Gastrocnemius medialis (tissue), 4 donors: ENCODE data around the gene OTUD3. TPM values are rescaled to one million over a fixed set of nuclear protein-coding genes. Genes with fewer than 3 reads are reported as not detected.
"Not testable (repeated sequence)": the region's sequence is repeated elsewhere in the genome, so short reads cannot be mapped to it uniquely, and the experiment has no call there.

Experiments
- ATAC-seq, 2 donors: fragments of 150-250 bp; one replicate each; pipeline ENCODE4 v1.9.1; 2016
- DNase-seq, 2 donors: peaks; one replicate each; pipeline ENCODE4 v3.0.0-alpha.2; 2019
- H3K27ac ChIP-seq, 4 donors: fragments of 200-600 bp; sonication (generic); 1 replicate in 1 of 4; 2 replicates in 3 of 4; pipeline ENCODE4 v1.5.1; 2016 to 2018; ENCODE audit warnings: mild to moderate bottlenecking in 2 of 4, moderate library complexity in 1 of 4
- H3K27me3 ChIP-seq, 3 donors: fragments of 200-600 bp; sonication (generic) in 2 of 3; 1 replicate in 1 of 3; 2 replicates in 2 of 3; pipeline versions ENCODE4 v1.5.1 to v1.6.0; 2016 to 2019; ENCODE audit warnings: mild to moderate bottlenecking in 1 of 3, moderate library complexity in 1 of 3
- H3K36me3 ChIP-seq, 2 donors: fragments of 200-600 bp; sonication (generic) in 1 of 2; one replicate each; pipeline ENCODE4 v1.5.1; 2017 to 2018
- H3K4me1 ChIP-seq, 2 donors: fragments of 200-600 bp; sonication (generic) in 1 of 2; one replicate each; pipeline ENCODE4 v1.5.1; 2016 to 2017; ENCODE audit warnings: mild to moderate bottlenecking in 2 of 2
- H3K4me3 ChIP-seq, 4 donors: fragments of 200-600 bp; sonication (generic) in 3 of 4; 1 replicate in 1 of 4; 2 replicates in 3 of 4; pipeline ENCODE4 v1.5.1; 2016 to 2019; ENCODE audit warnings: mild to moderate bottlenecking in 2 of 4
- H3K9me3 ChIP-seq, 3 donors: fragments of 200-600 bp; sonication (generic) in 2 of 3; 1 replicate in 1 of 3; 2 replicates in 2 of 3; pipeline ENCODE4 v1.5.1; 2016 to 2019
- POLR2A ChIP-seq, 2 donors: fragments of 450-650 bp; IDR thresholded peaks; one replicate each; pipeline ENCODE4 v1.6.1; 2017; ENCODE audit warnings: antibody characterized with exemption in 2 of 2, mild to moderate bottlenecking in 2 of 2, moderate library complexity in 2 of 2
- in situ Hi-C, 4 donors: fragments of 200-750 bp; cut with MboI; loops; one replicate each; pipeline versions ENCODE4 v1.15.0 to v1.8.0; 2017; ENCODE audit warnings: low sequenced_read_pairs in 4 of 4
- intact Hi-C: fragments of 100-400 bp; cut with DNase I; formaldehyde crosslinking; loops from one replicate; pipeline ENCODE4 v1.15.1; 2023; ENCODE audit warnings: low total_unique reads
- total RNA-seq, 4 donors: library from RNA; depleted of rRNA; stranded (reverse); fragments of >200 nt; gene quantifications; one replicate each; pipeline versions ENCODE4 v1.1.0 to v1.2.3, GENCODE V29; 2016
- TF ChIP-seq, protein P1 (sequence below), 5 experiments: fragments of 450-650 bp in 3 of 5; fragments of 200-600 bp in 2 of 5; sonication (generic) in 2 of 5; IDR thresholded peaks in 4 of 5; conservative IDR thresholded peaks in 1 of 5; 1 replicate in 4 of 5; 2 replicates in 1 of 5; pipeline ENCODE4 v1.5.1; 2016 to 2019; ENCODE audit warnings: antibody characterized with exemption in 5 of 5, mild to moderate bottlenecking in 3 of 5, moderate library complexity in 3 of 5

Gene OTUD3
- total RNA-seq, 4 donors from 2014 or later = 3.3 to 7.9 (median 4.4) TPM

DNA sequence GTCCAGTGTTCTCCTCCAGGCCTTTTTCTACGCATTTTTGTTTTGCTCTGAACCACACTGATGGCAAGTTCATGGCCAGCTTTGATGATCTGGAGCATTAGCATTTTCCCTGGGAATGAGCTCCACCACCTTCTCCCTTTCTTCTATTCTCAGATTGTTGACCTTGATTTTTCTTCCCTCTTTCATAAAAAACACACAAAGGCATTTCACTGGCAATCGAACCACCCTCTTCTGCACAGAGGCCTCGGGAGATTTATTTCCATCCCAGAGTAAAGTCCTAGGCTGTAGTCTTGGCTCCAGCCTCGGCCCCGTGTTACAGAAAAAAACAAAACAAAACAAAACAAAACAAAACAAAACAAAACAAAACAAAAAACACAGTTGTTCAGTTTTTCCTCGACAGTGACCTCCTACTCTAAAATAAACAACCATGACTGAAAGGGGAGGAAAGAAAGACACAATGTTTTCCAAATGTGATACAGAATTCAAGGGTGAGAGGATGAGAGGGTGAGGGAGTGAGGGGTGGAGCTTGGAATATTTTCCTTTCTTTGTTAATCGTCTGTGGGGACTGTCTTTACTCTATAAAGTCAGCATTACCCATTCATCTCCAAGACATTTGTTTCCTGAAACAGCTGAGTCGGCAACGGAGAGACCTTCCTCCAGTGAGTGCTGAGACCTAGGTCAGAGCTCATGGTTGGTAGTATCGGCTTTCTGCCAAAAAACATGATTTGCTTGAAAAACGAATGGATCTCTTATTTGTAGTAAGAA is 37.3 kb upstream of the OTUD3 start:
- Histone ChIP-seq H3K9me3 (no peaks in the 10 kb centered on the region), H3K4me3 (no peak overlapping the region), H3K27me3 (no peaks in the 10 kb centered on the region), H3K27ac (no peak overlapping the region), H3K4me1 (no peaks in the 10 kb centered on the region), H3K36me3 (no peaks in the 10 kb centered on the region)
- DNase-seq (no peak), ATAC-seq (no peak)
- TF ChIP-seq, protein P1, sequence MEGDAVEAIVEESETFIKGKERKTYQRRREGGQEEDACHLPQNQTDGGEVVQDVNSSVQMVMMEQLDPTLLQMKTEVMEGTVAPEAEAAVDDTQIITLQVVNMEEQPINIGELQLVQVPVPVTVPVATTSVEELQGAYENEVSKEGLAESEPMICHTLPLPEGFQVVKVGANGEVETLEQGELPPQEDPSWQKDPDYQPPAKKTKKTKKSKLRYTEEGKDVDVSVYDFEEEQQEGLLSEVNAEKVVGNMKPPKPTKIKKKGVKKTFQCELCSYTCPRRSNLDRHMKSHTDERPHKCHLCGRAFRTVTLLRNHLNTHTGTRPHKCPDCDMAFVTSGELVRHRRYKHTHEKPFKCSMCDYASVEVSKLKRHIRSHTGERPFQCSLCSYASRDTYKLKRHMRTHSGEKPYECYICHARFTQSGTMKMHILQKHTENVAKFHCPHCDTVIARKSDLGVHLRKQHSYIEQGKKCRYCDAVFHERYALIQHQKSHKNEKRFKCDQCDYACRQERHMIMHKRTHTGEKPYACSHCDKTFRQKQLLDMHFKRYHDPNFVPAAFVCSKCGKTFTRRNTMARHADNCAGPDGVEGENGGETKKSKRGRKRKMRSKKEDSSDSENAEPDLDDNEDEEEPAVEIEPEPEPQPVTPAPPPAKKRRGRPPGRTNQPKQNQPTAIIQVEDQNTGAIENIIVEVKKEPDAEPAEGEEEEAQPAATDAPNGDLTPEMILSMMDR (IDR thresholded peaks at IDR 0.05 in 4 of 5, conservative IDR thresholded peaks at IDR 0.05 in 1 of 5) = no peak
- no peak for TF ChIP-seq POLR2A (IDR thresholded peaks at IDR 0.05)
- intact Hi-C loops (no loop called here), in situ Hi-C loops (no loop called here)

DNA sequence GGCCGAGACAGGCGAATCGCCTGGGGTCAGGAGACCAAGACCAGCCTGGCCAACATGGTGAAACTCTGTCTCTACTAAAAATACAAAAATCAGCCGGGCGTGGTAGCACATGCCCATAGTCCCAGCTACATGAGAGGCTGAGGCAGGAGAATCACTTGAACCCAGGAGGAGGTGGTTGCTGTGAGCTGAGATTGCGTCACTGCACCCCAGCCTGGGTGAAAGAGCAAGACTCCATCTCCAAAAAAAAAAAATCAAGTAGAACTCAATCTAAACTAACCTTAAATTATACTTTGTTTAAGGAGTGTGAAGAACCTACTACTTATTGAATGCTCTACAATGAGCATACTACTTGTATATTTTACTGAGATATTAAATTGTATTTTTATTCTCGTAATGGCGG is 36.6 kb upstream of the OTUD3 start:
- in situ Hi-C loops = no loop called here
- TF ChIP-seq, protein P1 (IDR thresholded peaks at IDR 0.05 in 4 of 5, conservative IDR thresholded peaks at IDR 0.05 in 1 of 5) = no peak
- TF ChIP-seq POLR2A (IDR thresholded peaks at IDR 0.05) = no peak
- H3K4me1 ChIP-seq = no peaks in the 10 kb centered on the region
- H3K36me3 ChIP-seq = no peaks in the 10 kb centered on the region
- no peaks in the 10 kb centered on the region for H3K27me3 ChIP-seq
- ATAC-seq (no peak), DNase-seq (no peak)
- no peak overlapping the region for H3K4me3 ChIP-seq
- H3K9me3 ChIP-seq = no peaks in the 10 kb centered on the region
- no peak overlapping the region for H3K27ac ChIP-seq
- intact Hi-C loops = no loop called here

DNA sequence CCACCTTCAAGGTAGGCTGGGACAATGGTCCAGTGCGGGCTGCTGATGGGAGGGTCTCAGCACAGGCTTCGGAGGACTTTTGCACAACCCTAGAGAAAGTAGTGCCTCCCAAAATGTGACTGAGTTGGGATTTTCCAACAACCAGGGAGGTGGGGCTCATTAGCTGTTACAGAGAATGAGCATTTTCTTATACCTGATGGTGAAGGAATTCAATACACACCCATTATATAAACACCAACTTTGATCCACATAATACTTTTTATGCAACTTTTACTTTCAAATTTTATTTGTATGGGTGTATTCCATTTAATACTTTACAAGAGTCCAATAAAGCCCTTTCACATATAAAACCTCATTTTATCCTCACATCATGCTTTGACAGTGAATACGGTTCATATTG is 35.9 kb upstream of the OTUD3 start:
- ATAC-seq (no peak), DNase-seq (no peak)
- in situ Hi-C loops = no loop called here
- no peak overlapping the region for H3K27ac ChIP-seq
- no peak for TF ChIP-seq POLR2A (IDR thresholded peaks at IDR 0.05)
- TF ChIP-seq, protein P1 (IDR thresholded peaks at IDR 0.05 in 4 of 5, conservative IDR thresholded peaks at IDR 0.05 in 1 of 5) = no peak
- no peaks in the 10 kb centered on the region for H3K36me3 ChIP-seq
- H3K4me3 ChIP-seq = no peak overlapping the region
- H3K9me3 ChIP-seq = no peaks in the 10 kb centered on the region
- H3K27me3 ChIP-seq = no peaks in the 10 kb centered on the region
- intact Hi-C loops = no loop called here
- H3K4me1 ChIP-seq = no peaks in the 10 kb centered on the region

DNA sequence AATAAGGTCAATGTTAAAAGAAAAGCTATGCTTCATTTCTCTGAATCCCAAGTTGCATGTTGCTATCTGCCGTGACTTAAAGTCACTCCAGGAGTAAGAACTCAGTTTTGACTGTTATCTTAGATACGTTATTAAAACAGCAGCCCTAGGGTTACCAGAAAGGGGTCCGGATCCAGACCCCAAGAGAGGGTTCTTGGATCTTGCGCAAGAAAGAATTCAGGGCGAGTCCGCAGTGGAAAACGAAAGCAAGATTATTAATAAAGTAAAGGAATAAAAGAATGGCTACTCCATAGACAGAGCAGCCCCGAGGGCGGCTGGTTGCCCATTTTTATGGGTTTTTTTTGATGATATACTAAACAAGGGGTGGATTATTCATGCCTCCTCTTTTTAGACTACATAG is 34.9 kb upstream of the OTUD3 start:
- H3K27ac ChIP-seq, H3K9me3 ChIP-seq, H3K4me3 ChIP-seq, H3K36me3 ChIP-seq, in situ Hi-C loops, H3K4me1 ChIP-seq, DNase-seq, intact Hi-C loops, ATAC-seq, H3K27me3 ChIP-seq: not testable (repeated sequence)

DNA sequence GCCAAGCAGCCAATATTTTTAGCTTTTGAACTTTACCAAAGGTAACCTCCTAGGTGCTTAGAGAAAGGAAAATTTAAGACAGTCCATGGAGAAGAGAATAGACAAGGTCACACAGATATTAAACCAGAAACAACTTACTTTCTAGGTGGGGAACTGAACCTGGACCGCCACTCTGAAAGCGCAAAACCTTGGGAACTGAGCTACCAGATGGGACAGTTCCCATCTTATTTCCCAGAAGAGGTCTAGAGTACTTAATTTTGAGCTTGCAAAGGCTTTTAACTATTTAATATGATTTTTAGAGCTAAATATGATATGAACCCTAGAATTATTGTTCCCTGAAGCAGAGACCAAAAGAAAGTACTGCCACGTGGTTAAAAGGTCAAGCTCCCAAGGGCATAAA is 32.9 kb upstream of the OTUD3 start:
- H3K27ac ChIP-seq, H3K27me3 ChIP-seq, DNase-seq, intact Hi-C loops, H3K9me3 ChIP-seq, ATAC-seq, H3K4me3 ChIP-seq, H3K36me3 ChIP-seq, H3K4me1 ChIP-seq, in situ Hi-C loops: not testable (repeated sequence)

DNA sequence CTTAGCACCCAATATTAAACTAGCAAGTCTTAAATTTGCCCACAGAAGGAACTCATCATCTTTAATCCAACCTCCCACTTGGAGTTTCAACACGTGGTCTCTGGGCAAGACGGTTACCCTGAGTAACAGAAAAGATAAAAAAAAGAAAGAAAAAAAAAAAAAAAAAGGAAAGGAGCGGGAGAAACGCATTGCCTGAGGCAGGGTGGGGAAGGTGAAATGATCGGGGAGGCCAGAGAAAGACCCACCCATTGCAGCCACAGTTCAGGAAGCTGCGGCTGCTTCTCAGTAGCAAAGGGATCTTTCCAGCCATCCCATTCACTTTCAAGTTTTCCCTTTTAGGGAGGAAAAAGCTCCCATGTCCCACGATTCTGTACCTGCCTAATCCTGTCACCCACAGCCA is 32.0 kb upstream of the OTUD3 start:
- Histone ChIP-seq H3K27ac (no peak overlapping the region), H3K4me3 (no peak overlapping the region), H3K27me3 (no peaks in the 10 kb centered on the region), H3K36me3 (no peaks in the 10 kb centered on the region), H3K9me3 (no peaks in the 10 kb centered on the region), H3K4me1 (no peaks in the 10 kb centered on the region)
- ATAC-seq = no peak
- in situ Hi-C loops = no loop called here
- TF ChIP-seq, protein P1 (IDR thresholded peaks at IDR 0.05 in 4 of 5, conservative IDR thresholded peaks at IDR 0.05 in 1 of 5) = no peak
- no peak for TF ChIP-seq POLR2A (IDR thresholded peaks at IDR 0.05)
- intact Hi-C loops = no loop called here
- DNase-seq = no peak
